Spleen (tissue), 7 donors: Measurements from ENCODE around the gene FRMD4A.

Experiments
- CTCF ChIP-seq, 11 experiments: fragments of 200-600 bp in 7 of 11; fragments of 450-650 bp in 4 of 11; sonication (generic) in 4 of 11; IDR thresholded peaks in 8 of 11; conservative IDR thresholded peaks in 3 of 11; 1 replicate in 7 of 11; 2 replicates in 4 of 11; pipeline versions ENCODE4 v1.4.0 to v1.8.0; 2016 to 2021; ENCODE audit warnings: antibody characterized with exemption in 11 of 11, inconsistent platforms in 4 of 11, mild to moderate bottlenecking in 1 of 11
- POLR2A ChIP-seq, 3 donors: fragments of 450-650 bp; IDR thresholded peaks; one replicate each; pipeline ENCODE4 v1.5.1; 2017; ENCODE audit warnings: antibody characterized with exemption in 3 of 3, mild to moderate bottlenecking in 1 of 3
- donor health status: DM: no; HTN: no; CAD: no; lungs with moderate emphysema.
- donor health status: DM: no; HTN: no; CAD: no.
- donor health status: DM: no; HTN: no; CAD: no.

DNA sequence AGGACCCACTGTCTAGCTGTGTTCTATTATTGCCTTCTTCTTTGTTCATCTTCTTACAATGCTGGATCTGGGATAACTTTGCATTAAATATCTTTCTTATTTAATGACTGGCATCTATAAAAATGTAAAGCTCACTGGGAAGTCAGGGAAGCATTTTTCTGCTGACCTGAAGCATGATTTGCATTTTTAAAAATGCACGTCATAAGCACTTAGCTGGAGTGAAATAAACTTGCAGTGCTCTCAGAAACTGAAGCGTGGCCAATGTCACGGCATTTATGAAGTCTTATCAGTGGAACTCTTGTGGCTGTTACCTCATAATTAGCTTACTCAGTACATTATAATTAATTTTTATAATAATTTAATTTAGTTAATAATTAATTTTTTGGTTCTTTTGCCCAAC is 59.1 kb downstream of the FRMD4A start:
- TF ChIP-seq POLR2A (IDR thresholded peaks at IDR 0.05) (no peak), CTCF (IDR thresholded peaks at IDR 0.05 in 8 of 11, conservative IDR thresholded peaks at IDR 0.05 in 3 of 11) (no peak)
